HCT116 (cell line): ENCODE data around the gene PDHX. TPM values are rescaled to one million over a fixed set of nuclear protein-coding genes. Genes with fewer than 3 reads are reported as not detected.

Experiments used
- ATAC-seq: fragments of 200-7000 bp; cut with Tn5 transposase; 2 replicates; pipeline ENCODE4 v1.9.1; 2020; ENCODE audit warnings: mild to moderate bottlenecking, moderate library complexity
- BruUV-seq: library from RNA; stranded (reverse); fragments of 400-500 nt; replicated peaks from 2 replicates; lab custom pipeline; 2021; lab: Mats Ljungman, UMichigan
- CTCF ChIA-PET: fragments of 300-600 bp; sonication (Branson Sonifier 250); formaldehyde crosslinking; loops from one replicate; lab custom pipeline; 2021; ENCODE audit warnings: antibody characterized with exemption; lab: Charles Lee
- POLR2A ChIA-PET: fragments of 300-600, 350-600 bp; sonication (Branson Sonifier 250); formaldehyde crosslinking; loops from one replicate; lab custom pipeline; 2021; ENCODE audit warnings: antibody characterized with exemption; lab: Charles Lee
- RAD21 ChIA-PET, 2 experiments: fragments of 300-600 bp; sonication (Branson Sonifier 250); formaldehyde crosslinking; loops; one replicate each; lab custom pipeline; 2023; ENCODE audit warnings: low total read pairs in 2 of 2; ENCODE audit not compliant: uncharacterized antibody in 2 of 2, unreplicated experiment in 2 of 2, low non-redundant PET in 1 of 2; lab: Charles Lee
- DNase-seq: peaks from one replicate; pipeline ENCODE4 v3.0.0-alpha.2; 2010; ENCODE audit warnings: low read depth, low spot score
- H2AFZ ChIP-seq: fragments of 200-600 bp; shearing (Covaris generic), sonication (generic); 2 replicates; pipeline ENCODE4 v1.6.1; 2017; ENCODE audit warnings: low read depth, mixed run types, mixed read lengths, antibody characterized with exemption, low read length; ENCODE audit not compliant: poor library complexity, severe bottlenecking
- H3K27ac ChIP-seq: 2 replicates; pipeline ENCODE4 v1.5.1; 2012; ENCODE audit warnings: low read depth, low read length
- H3K27me3 ChIP-seq: fragments of 200-600 bp; sonication (generic); 2 replicates; pipeline ENCODE4 v1.6.1; 2016; ENCODE audit warnings: mixed run types, low read length, mixed read lengths; ENCODE audit not compliant: insufficient read depth
- H3K36me3 ChIP-seq, 2 experiments: fragments of 200-500 bp in 1 of 2; fragments of 200-600 bp in 1 of 2; sonication (Bioruptor generic) in 1 of 2; sonication (generic) in 1 of 2; 2 replicates each; pipeline versions ENCODE4 v1.5.1 to v1.6.1; 2014 to 2016; ENCODE audit warnings: low read length in 2 of 2, inconsistent platforms in 1 of 2, mixed read lengths in 1 of 2, mixed run types in 1 of 2; ENCODE audit not compliant: insufficient read depth in 2 of 2, control insufficient read depth in 1 of 2
- H3K4me1 ChIP-seq, 2 experiments: fragments of 200-600 bp in 1 of 2; sonication (generic) in 1 of 2; 2 replicates each; pipeline versions ENCODE4 v1.5.1 to v1.6.1; 2012 to 2017; ENCODE audit warnings: low read length in 2 of 2, inconsistent platforms in 1 of 2, mild to moderate bottlenecking in 1 of 2, mixed read lengths in 1 of 2, mixed run types in 1 of 2, moderate library complexity in 1 of 2; ENCODE audit not compliant: insufficient read depth in 2 of 2, control insufficient read depth in 1 of 2
- H3K4me2 ChIP-seq: fragments of 200-600 bp; sonication (generic); 2 replicates; pipeline ENCODE4 v1.6.1; 2017; ENCODE audit warnings: mixed run types, low read length, mixed read lengths
- H3K4me3 ChIP-seq, 2 experiments: fragments of 200-600 bp in 1 of 2; sonication (generic) in 1 of 2; replicated peaks in 1 of 2; 2 replicates each; pipeline ENCODE4 v1.5.1; 2011 to 2016; ENCODE audit warnings: low read length in 2 of 2, control low read depth in 1 of 2, low read depth in 1 of 2, mild to moderate bottlenecking in 1 of 2, mixed read lengths in 1 of 2, mixed run types in 1 of 2
- H3K79me2 ChIP-seq: fragments of 200-600 bp; sonication (generic); 2 replicates; pipeline ENCODE4 v1.6.1; 2017; ENCODE audit warnings: mild to moderate bottlenecking, mixed run types, low read length, moderate library complexity, mixed read lengths; ENCODE audit not compliant: insufficient read depth
- H3K9ac ChIP-seq: fragments of 200-600 bp; sonication (generic); 2 replicates; pipeline ENCODE4 v1.6.1; 2016; ENCODE audit warnings: low read length, mixed read lengths
- H3K9me2 ChIP-seq: fragments of 200-600 bp; sonication (generic), shearing (Covaris generic); 2 replicates; pipeline ENCODE4 v1.6.1; 2017; ENCODE audit warnings: mixed run types, mild to moderate bottlenecking, moderate library complexity; ENCODE audit not compliant: insufficient read depth
- H3K9me3 ChIP-seq, 2 experiments: fragments of 200-500 bp in 1 of 2; fragments of 200-600 bp in 1 of 2; sonication (Bioruptor generic) in 1 of 2; sonication (generic) in 1 of 2; 2 replicates each; pipeline ENCODE4 v1.6.1; 2014 to 2017; ENCODE audit warnings: low read length in 2 of 2, mixed read lengths in 2 of 2, inconsistent platforms in 1 of 2, low read depth in 1 of 2, mild to moderate bottlenecking in 1 of 2, mixed run types in 1 of 2, moderate library complexity in 1 of 2; ENCODE audit not compliant: control insufficient read depth in 1 of 2, insufficient read depth in 1 of 2
- H4K20me1 ChIP-seq: fragments of 200-600 bp; sonication (generic), shearing (Covaris generic); 2 replicates; pipeline ENCODE4 v1.6.1; 2017; ENCODE audit warnings: mixed run types, mild to moderate bottlenecking, moderate library complexity; ENCODE audit not compliant: insufficient read depth
- ATF3 ChIP-seq: IDR thresholded peaks from 2 replicates; pipeline ENCODE4 v1.6.1; 2012
- CEBPB ChIP-seq: IDR thresholded peaks from 2 replicates; pipeline ENCODE4 v1.6.1; 2012; ENCODE audit warnings: low read depth
- FOSL1 ChIP-seq: IDR thresholded peaks from 2 replicates; pipeline ENCODE4 v1.6.1; 2012; ENCODE audit warnings: low read depth
- REST ChIP-seq: IDR thresholded peaks from 2 replicates; pipeline ENCODE4 v1.6.1; 2012; ENCODE audit warnings: low read depth
- SIN3A ChIP-seq: IDR thresholded peaks from 2 replicates; pipeline ENCODE4 v1.6.1; 2012; ENCODE audit warnings: low read depth
- ZBTB33 ChIP-seq: IDR thresholded peaks from 2 replicates; pipeline ENCODE4 v1.6.1; 2011; ENCODE audit warnings: mild to moderate bottlenecking, low read length, moderate library complexity; ENCODE audit not compliant: insufficient replicate concordance; ENCODE audit errors: extremely low read depth
- ZFX ChIP-seq: fragments of 450-650 bp; IDR thresholded peaks from 2 replicates; pipeline ENCODE4 v1.6.1; 2017
- intact Hi-C: fragments of 100-400 bp; cut with micrococcal nuclease; formaldehyde crosslinking; loops from 2 replicates; pipeline ENCODE4 v1.10.0; 2022
- total RNA-seq: library from RNA; stranded (reverse); gene quantifications from one replicate; pipeline ENCODE4 v1.2.1, GENCODE V29; 2021; ENCODE audit not compliant: unreplicated experiment
- TF ChIP-seq, protein P1 (sequence below), 3 experiments: fragments of 200-600 bp in 1 of 3; sonication (generic) in 1 of 3; IDR thresholded peaks in 2 of 3; conservative IDR thresholded peaks in 1 of 3; 2 replicates each; pipeline ENCODE4 v1.5.1; 2012 to 2017; ENCODE audit warnings: low read depth in 2 of 3, low read length in 2 of 3, antibody characterized with exemption in 1 of 3, borderline replicate concordance in 1 of 3, control low read depth in 1 of 3, mild to moderate bottlenecking in 1 of 3, mixed read lengths in 1 of 3, mixed run types in 1 of 3, moderate library complexity in 1 of 3; ENCODE audit not compliant: insufficient read depth in 1 of 3

PDHX gene
- total RNA-seq, 1 experiment from 2014 or later: 36.6 TPM

DNA sequence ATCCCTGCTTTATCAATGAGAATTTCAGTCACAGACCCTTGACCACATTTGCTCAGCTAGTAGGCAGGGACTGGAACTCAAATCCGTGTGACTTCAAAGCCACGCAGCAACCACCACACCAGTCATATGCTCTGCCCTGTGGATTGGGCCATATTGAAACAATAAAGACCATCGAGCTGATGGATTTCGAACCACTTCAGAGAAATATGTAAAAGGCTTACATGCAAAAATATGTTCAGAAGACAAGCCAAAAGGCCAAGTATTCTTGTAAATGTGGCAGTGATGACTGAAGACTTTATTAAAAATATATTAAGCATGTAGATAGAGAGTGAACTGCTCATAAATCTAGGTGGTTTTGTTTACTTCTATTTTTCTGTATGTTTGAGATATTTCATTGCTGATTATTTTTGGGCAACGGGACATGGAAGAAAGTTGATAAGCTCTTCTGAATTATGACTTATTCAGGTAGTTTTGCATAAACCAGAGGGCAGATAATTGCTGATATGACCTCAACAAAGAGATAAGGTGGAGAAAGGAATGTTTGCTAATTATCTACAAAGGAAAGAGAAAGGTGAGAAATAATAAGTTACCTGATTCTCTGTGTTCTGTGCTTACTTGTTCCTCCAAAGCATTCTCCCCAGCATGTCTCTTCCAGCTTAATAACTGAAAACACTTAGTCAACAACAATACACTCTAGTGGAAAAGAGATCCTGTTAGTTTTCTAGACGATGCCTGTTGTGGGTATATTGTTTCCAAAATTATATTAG is 99.4 kb downstream of the PDHX start:
- Histone ChIP-seq H3K9me3 (no peaks in the 10 kb centered on the region), H4K20me1 (no peaks in the 10 kb centered on the region), H3K9ac (no peak overlapping the region), H2AFZ (no peak overlapping the region), H3K36me3 (no peaks in the 10 kb centered on the region), H3K27ac (no peak overlapping the region)
- BruUV-seq: no TSS peak
- no peak for ATAC-seq
- intact Hi-C loops: no loop called here
- TF ChIP-seq ATF3: no peak
- TF ChIP-seq CEBPB: no peak
- TF ChIP-seq, protein P1, sequence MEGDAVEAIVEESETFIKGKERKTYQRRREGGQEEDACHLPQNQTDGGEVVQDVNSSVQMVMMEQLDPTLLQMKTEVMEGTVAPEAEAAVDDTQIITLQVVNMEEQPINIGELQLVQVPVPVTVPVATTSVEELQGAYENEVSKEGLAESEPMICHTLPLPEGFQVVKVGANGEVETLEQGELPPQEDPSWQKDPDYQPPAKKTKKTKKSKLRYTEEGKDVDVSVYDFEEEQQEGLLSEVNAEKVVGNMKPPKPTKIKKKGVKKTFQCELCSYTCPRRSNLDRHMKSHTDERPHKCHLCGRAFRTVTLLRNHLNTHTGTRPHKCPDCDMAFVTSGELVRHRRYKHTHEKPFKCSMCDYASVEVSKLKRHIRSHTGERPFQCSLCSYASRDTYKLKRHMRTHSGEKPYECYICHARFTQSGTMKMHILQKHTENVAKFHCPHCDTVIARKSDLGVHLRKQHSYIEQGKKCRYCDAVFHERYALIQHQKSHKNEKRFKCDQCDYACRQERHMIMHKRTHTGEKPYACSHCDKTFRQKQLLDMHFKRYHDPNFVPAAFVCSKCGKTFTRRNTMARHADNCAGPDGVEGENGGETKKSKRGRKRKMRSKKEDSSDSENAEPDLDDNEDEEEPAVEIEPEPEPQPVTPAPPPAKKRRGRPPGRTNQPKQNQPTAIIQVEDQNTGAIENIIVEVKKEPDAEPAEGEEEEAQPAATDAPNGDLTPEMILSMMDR (IDR thresholded peaks at IDR 0.05 in 2 of 3, conservative IDR thresholded peaks at IDR 0.05 in 1 of 3; ENCODE audit: borderline replicate concordance in 1 of 3, insufficient read depth in 1 of 3, low read depth in 2 of 3, low read length in 2 of 3): no peak
- no peak for TF ChIP-seq FOSL1
- TF ChIP-seq ZBTB33: no peak
- no peak for TF ChIP-seq ZFX
- TF ChIP-seq REST: no peak
- TF ChIP-seq SIN3A: no peak
- TF ChIP-seq, all 23 proteins: peak for 0
- Histone ChIP-seq H3K9me2 (no peaks in the 10 kb centered on the region), H3K4me2 (no peak overlapping the region), H3K79me2 (no peaks in the 10 kb centered on the region), H3K27me3 (no peaks in the 10 kb centered on the region), H3K4me1 (peaks cover 34 to 35% of the 10 kb centered on the region in 2 experiments), H3K4me3 (no peak overlapping the region)
- ChIA-PET CTCF (no interaction called here), RAD21 (no interaction called here), POLR2A (interaction anchor here (1.0 kb wide), 1 partner anchor 15 kb away, joined by 4 read pairs; no protein-coding TSS in a partner anchor)
- DNase-seq: no peak
